Prostate gland (tissue), 2 donors: ENCODE measurements around the gene ERVFRD-1.

ENCODE experiments used
- CTCF ChIP-seq, 4 experiments: fragments of 200-600 bp in 2 of 4; fragments of 450-650 bp in 2 of 4; sonication (generic) in 2 of 4; IDR thresholded peaks; 1 replicate in 3 of 4; 2 replicates in 1 of 4; pipeline ENCODE4 v1.5.1; 2016 to 2019; ENCODE audit warnings: antibody characterized with exemption in 4 of 4, mild to moderate bottlenecking in 2 of 4, moderate library complexity in 2 of 4
- POLR2A ChIP-seq: fragments of 450-650 bp; IDR thresholded peaks from one replicate; pipeline ENCODE4 v1.6.1; 2016; ENCODE audit warnings: antibody characterized with exemption, mild to moderate bottlenecking

GRCh38 chr6:11122380-11122779 is 10.9 kb upstream of the ERVFRD-1 start:
- TF ChIP-seq CTCF (IDR thresholded peaks at IDR 0.05) (no peak), POLR2A (no peak)
